Loucy (cell line): Measurements from ENCODE around the gene CAB39.
A peak's percentile ranks its signal among the peaks of the same experiment; 100 is the strongest.

Experiments
- H2AFZ ChIP-seq: fragments of 200-600 bp; sonication (generic); 2 replicates; pipeline ENCODE4 v1.6.0; 2016; ENCODE audit warnings: antibody characterized with exemption, mild to moderate bottlenecking, low read length, moderate library complexity
- H3F3A ChIP-seq: fragments of 200-600 bp; 2 replicates; pipeline ENCODE4 v1.6.0; 2016; ENCODE audit warnings: antibody characterized with exemption, low read depth, mild to moderate bottlenecking
- H3K27me3 ChIP-seq: fragments of 200-600 bp; sonication (generic); 2 replicates; pipeline ENCODE4 v1.6.1; 2014; ENCODE audit warnings: low read length, mild to moderate bottlenecking; ENCODE audit not compliant: insufficient read depth, poor library complexity, severe bottlenecking
- H3K36me3 ChIP-seq: fragments of 200-600 bp; sonication (generic); 2 replicates; pipeline ENCODE4 v1.6.1; 2016; ENCODE audit warnings: low read length; ENCODE audit not compliant: insufficient read depth
- H3K4me1 ChIP-seq: fragments of 200-600 bp; sonication (generic); 2 replicates; pipeline ENCODE4 v1.5.1; 2014; ENCODE audit warnings: low read length, mild to moderate bottlenecking; ENCODE audit not compliant: insufficient read depth, poor library complexity, severe bottlenecking
- H3K4me2 ChIP-seq: fragments of 200-600 bp; sonication (generic); 2 replicates; pipeline ENCODE4 v1.6.0; 2014; ENCODE audit warnings: antibody characterized with exemption, low read length, low read depth, mild to moderate bottlenecking; ENCODE audit not compliant: poor library complexity, severe bottlenecking
- H3K4me3 ChIP-seq: fragments of 200-600 bp; sonication (generic); 2 replicates; pipeline ENCODE4 v1.5.1; 2014; ENCODE audit warnings: low read length, mild to moderate bottlenecking, mixed read lengths; ENCODE audit not compliant: poor library complexity, severe bottlenecking
- H3K79me2 ChIP-seq: fragments of 200-600 bp; sonication (generic); 2 replicates; pipeline ENCODE4 v1.6.1; 2014; ENCODE audit warnings: low read length; ENCODE audit not compliant: insufficient read depth
- H3K9ac ChIP-seq: fragments of 200-600 bp; sonication (generic); 2 replicates; pipeline ENCODE4 v1.6.0; 2014; ENCODE audit warnings: mild to moderate bottlenecking, low read depth, low read length, moderate library complexity; ENCODE audit not compliant: poor library complexity, severe bottlenecking
- H3K9me2 ChIP-seq: fragments of 200-600 bp; sonication (generic); replicated peaks from 2 replicates; pipeline ENCODE4 v1.6.1; 2016; ENCODE audit warnings: low read depth, low read length, mixed read lengths
- H3K9me3 ChIP-seq: fragments of 200-600 bp; sonication (generic); 2 replicates; pipeline ENCODE4 v1.6.1; 2014; ENCODE audit warnings: mild to moderate bottlenecking, antibody characterized with exemption, low read length, low read depth; ENCODE audit not compliant: insufficient read depth
- H4K20me1 ChIP-seq: fragments of 200-600 bp; sonication (generic); 2 replicates; pipeline ENCODE4 v1.6.0; 2014; ENCODE audit warnings: antibody characterized with exemption, low read length, mild to moderate bottlenecking; ENCODE audit not compliant: insufficient read depth, poor library complexity, severe bottlenecking
- EZH2phosphoT487 ChIP-seq: fragments of 200-600 bp; IDR thresholded peaks from 2 replicates; pipeline ENCODE4 v1.6.1; 2018; ENCODE audit warnings: antibody characterized with exemption, mild to moderate bottlenecking, moderate library complexity, borderline replicate concordance
- TF ChIP-seq, protein P1 (sequence below): fragments of 200-600 bp; sonication (generic); conservative IDR thresholded peaks from 2 replicates; pipeline ENCODE4 v1.5.1; 2014; ENCODE audit warnings: mild to moderate bottlenecking, antibody characterized with exemption, low read length

CAB39 gene

DNA sequence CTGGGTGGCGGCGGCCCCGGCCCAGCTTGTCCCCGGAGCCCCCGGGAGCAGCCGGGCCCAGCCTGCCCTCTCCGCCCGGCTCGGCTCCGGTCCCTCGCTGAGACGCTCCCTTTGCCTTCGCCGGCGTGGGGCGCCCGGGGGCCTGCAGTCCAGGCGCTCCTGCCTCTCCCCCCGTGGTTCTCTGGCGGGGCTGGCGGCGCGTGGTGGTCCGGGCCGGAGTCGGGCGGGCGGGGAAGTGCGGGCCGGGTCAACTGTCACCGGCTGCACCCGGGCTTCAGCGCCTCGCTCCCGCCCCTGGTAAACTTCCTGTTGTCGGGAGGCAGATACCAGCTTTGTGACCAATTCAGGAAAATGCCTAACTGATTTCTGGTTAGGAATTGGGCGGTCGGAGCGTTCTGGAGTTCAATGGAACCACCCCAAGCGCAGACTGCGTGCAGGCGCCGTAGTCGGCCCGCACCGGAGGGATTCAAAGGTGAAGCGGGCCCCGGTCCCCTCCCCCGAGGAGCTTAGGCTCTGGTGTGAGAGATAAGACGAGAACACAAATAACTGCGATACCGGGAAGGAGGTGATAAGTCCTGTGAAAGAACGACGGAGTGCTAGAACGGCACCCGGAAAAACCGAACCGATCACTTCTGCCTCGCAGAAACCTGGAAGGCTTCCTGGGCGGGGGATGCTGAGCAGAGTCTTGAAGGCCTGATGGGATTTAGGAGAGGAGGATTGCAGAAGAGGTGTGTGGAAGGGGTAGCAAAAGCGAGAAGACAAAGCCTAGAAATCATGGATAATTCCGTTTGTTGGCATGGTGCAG is 891 bp downstream of the CAB39 start:
- TF ChIP-seq, protein P1, sequence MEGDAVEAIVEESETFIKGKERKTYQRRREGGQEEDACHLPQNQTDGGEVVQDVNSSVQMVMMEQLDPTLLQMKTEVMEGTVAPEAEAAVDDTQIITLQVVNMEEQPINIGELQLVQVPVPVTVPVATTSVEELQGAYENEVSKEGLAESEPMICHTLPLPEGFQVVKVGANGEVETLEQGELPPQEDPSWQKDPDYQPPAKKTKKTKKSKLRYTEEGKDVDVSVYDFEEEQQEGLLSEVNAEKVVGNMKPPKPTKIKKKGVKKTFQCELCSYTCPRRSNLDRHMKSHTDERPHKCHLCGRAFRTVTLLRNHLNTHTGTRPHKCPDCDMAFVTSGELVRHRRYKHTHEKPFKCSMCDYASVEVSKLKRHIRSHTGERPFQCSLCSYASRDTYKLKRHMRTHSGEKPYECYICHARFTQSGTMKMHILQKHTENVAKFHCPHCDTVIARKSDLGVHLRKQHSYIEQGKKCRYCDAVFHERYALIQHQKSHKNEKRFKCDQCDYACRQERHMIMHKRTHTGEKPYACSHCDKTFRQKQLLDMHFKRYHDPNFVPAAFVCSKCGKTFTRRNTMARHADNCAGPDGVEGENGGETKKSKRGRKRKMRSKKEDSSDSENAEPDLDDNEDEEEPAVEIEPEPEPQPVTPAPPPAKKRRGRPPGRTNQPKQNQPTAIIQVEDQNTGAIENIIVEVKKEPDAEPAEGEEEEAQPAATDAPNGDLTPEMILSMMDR, result no peak
- no peak for TF ChIP-seq EZH2phosphoT487
- H3K4me2 ChIP-seq, result peak overlapping the region; percentile 85
- H3K9me2 ChIP-seq, result no peaks in the 10 kb centered on the region
- no peak overlapping the region for H2AFZ ChIP-seq
- no peaks in the 10 kb centered on the region for H3F3A ChIP-seq
- no peaks in the 10 kb centered on the region for H3K9me3 ChIP-seq
- peak overlapping the region; percentile 85 for H3K9ac ChIP-seq
- peak overlapping the region; percentile 84 for H3K4me3 ChIP-seq
- no peaks in the 10 kb centered on the region for H3K36me3 ChIP-seq
- H3K27me3 ChIP-seq, result peaks cover 6% of the 10 kb centered on the region
- H3K79me2 ChIP-seq, result peaks cover 56% of the 10 kb centered on the region
- H4K20me1 ChIP-seq, result peaks cover 53% of the 10 kb centered on the region
- H3K4me1 ChIP-seq, result peaks cover 48% of the 10 kb centered on the region

DNA sequence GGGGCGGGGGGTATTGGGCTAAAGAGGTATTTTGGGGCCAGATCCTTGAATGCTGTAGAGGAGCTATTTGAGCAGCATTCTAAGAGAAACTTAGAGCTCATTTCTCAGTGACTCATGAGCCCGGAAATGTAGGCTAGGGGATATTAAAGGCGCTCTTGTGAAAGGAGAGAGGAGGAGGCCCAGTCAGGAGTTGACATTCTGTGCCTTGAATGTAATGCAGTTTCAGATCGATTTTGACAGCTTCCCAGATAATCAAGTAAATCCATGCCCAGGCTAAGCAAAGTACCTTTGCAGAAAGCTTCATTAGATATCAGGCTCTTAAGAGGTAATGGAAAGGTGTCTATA is 1.5 kb downstream of the CAB39 start:
- H3F3A ChIP-seq, result no peaks in the 10 kb centered on the region
- H3K27me3 ChIP-seq, result peaks cover 6% of the 10 kb centered on the region
- H4K20me1 ChIP-seq, result peaks cover 59% of the 10 kb centered on the region
- H2AFZ ChIP-seq, result no peak overlapping the region
- no peaks in the 10 kb centered on the region for H3K9me2 ChIP-seq
- H3K4me1 ChIP-seq, result peaks cover 51% of the 10 kb centered on the region
- peak overlapping the region; percentile 84 for H3K4me3 ChIP-seq
- H3K36me3 ChIP-seq, result no peaks in the 10 kb centered on the region
- no peaks in the 10 kb centered on the region for H3K9me3 ChIP-seq
- H3K79me2 ChIP-seq, result peaks cover 62% of the 10 kb centered on the region
- peak overlapping the region; percentile 85 for H3K9ac ChIP-seq
- TF ChIP-seq EZH2phosphoT487, result no peak
- TF ChIP-seq, protein P1, result no peak
- peak overlapping the region; percentile 85 for H3K4me2 ChIP-seq

DNA sequence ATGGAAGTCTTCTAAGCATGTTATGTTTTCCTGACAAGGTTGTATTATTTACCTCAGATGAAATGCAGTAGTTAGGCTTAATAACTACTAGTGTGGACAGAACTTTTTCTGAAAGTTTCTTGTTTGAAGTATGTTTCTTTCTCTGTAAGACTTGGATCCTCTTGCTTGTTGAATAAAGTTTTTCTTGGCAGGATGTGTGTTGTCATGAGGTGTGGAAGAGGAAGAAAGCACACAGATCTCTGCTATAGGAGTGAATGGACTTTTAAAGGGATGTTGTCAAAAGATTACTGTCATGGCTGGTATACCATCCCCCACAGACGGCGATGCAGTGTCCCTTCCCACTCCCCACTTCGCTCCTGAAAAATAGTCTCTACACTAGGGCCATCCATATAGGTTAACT is 2.6 kb downstream of the CAB39 start:
- Histone ChIP-seq H3K9me2 (no peaks in the 10 kb centered on the region), H3K4me2 (peak overlapping the region; percentile 85), H3K79me2 (peaks cover 73% of the 10 kb centered on the region), H3K36me3 (no peaks in the 10 kb centered on the region), H3K4me1 (peaks cover 61% of the 10 kb centered on the region), H4K20me1 (peaks cover 70% of the 10 kb centered on the region), H3K27me3 (peaks cover 6% of the 10 kb centered on the region), H3K9me3 (no peaks in the 10 kb centered on the region), H3K9ac (peak overlapping the region; percentile 85), H3K4me3 (peak overlapping the region; percentile 84), H3F3A (no peaks in the 10 kb centered on the region), H2AFZ (no peak overlapping the region)
- no peak for TF ChIP-seq EZH2phosphoT487
- TF ChIP-seq, protein P1, result no peak
